ENCODE results near the gene DDX1.

DNA sequence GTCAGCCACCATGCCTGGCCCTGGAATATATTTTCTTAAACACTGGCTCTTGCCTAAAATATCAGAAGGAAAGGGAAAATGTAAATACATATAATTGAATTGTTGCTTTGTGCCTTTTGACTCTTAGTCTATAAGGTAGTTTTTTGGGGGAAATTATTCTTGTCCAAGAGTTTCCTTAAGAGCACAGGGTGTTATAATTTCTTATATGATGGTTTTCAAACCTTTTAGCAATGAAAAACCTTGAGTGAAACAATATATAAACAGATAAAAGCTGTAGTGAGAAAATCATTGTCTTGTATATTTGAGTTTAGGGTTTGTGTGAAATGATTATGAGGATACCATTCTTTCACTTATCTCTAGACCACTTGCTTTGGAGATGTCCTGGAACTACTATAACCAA is 40.2 kb downstream of the DDX1 start:
- TF ChIP-seq, protein P1, sequence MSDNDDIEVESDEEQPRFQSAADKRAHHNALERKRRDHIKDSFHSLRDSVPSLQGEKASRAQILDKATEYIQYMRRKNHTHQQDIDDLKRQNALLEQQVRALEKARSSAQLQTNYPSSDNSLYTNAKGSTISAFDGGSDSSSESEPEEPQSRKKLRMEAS (IDR thresholded peaks at IDR 0.05; ENCODE audit: low read depth, low read length): no peak
- TF ChIP-seq POLR2A (IDR thresholded peaks at IDR 0.05; ENCODE audit: extremely low read depth, insufficient read length): no peak
- TF ChIP-seq, protein P2, sequence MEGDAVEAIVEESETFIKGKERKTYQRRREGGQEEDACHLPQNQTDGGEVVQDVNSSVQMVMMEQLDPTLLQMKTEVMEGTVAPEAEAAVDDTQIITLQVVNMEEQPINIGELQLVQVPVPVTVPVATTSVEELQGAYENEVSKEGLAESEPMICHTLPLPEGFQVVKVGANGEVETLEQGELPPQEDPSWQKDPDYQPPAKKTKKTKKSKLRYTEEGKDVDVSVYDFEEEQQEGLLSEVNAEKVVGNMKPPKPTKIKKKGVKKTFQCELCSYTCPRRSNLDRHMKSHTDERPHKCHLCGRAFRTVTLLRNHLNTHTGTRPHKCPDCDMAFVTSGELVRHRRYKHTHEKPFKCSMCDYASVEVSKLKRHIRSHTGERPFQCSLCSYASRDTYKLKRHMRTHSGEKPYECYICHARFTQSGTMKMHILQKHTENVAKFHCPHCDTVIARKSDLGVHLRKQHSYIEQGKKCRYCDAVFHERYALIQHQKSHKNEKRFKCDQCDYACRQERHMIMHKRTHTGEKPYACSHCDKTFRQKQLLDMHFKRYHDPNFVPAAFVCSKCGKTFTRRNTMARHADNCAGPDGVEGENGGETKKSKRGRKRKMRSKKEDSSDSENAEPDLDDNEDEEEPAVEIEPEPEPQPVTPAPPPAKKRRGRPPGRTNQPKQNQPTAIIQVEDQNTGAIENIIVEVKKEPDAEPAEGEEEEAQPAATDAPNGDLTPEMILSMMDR (IDR thresholded peaks at IDR 0.05; ENCODE audit: low read depth, low read length): no peak
